Measurements from ENCODE around the gene EYA2. TPM values are rescaled to one million over a fixed set of nuclear protein-coding genes. Genes with fewer than 3 reads are reported as not detected.

Gene EYA2
- total RNA-seq, 4 donors from 2014 or later: 2.0 to 11.0 (median 5.6) TPM

DNA sequence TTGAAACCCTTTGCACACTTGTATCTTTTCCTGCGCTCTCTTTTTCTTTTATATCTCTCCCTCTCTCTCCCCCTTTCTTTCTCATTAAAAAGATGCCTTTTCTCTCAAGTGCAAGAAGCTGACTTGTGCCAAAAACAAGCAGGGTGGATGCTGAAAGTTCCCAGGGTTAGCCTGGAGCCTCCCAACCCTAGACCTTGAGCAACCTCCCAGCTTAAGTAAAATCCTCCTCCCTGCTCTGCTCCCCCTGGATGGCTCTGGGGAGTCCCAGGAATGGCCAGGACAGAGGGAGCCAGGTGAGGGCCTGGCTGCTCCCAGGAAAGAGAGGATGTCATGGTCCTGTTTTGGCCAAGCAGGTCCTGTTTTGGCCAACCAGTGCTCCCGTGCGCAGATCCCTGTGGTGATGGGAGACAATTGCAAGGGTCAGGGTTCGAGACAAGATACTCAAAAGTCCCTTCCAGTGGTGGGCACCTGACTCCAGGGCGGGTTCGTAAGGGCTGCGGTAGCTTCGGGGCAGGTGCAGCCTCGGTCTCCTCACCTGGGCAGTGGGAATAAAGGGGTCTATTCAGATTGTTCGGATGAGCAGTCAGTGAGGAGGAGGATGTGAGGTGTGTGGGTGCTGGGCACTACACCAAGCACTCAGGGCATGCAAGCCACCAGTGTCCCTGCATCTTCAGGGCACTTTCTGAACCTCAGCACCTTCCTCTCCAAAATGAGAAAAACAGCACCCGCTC, 49.4 kb downstream of the EYA2 start:
- no peak for DNase-seq
- no peaks in the 10 kb centered on the region for H3K27me3 ChIP-seq
- H3K4me1 ChIP-seq: no peaks in the 10 kb centered on the region
- intact Hi-C loops (cut with DNase I; ENCODE audit: low total_unique reads): no loop called here
- no peaks in the 10 kb centered on the region for H3K36me3 ChIP-seq
- H3K27ac ChIP-seq: no peak overlapping the region
- no peak overlapping the region for H3K4me3 ChIP-seq
- H3K9me3 ChIP-seq: no peaks in the 10 kb centered on the region
- TF ChIP-seq POLR2A (IDR thresholded peaks at IDR 0.05): no peak
- TF ChIP-seq CTCF (IDR thresholded peaks at IDR 0.05): no peak

GRCh38 chr20:46945465-46945864, 50.8 kb downstream of the EYA2 start:
- Histone ChIP-seq H3K36me3 (no peaks in the 10 kb centered on the region), H3K9me3 (no peaks in the 10 kb centered on the region), H3K27me3 (no peaks in the 10 kb centered on the region), H3K4me1 (no peaks in the 10 kb centered on the region), H3K4me3 (no peak overlapping the region), H3K27ac (no peak overlapping the region)
- intact Hi-C loops (cut with DNase I; ENCODE audit: low total_unique reads): no loop called here
- no peak for DNase-seq
- TF ChIP-seq CTCF (IDR thresholded peaks at IDR 0.05) (no peak), POLR2A (IDR thresholded peaks at IDR 0.05) (no peak)

DNA sequence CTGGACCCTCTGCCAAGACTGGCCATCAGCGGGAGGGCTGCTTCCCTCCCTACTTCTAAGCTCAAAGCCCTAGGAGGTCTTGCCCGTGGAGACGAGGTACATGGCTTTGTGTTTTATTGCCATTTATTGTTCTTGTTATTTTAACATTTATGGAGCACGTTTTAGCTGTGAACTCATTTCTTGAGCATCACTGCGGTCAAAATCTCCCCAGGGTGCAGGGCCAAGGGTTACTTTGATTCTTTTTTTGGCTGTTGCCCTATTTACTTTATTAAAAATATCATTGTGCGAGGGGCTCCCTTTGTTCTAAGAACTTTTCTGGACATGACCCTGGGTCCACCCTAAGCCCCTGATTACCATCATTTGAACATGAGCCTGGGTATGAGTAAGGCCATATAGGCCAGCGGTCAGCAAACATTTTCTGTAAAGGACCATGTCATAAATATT, 51.6 kb downstream of the EYA2 start:
- intact Hi-C loops (cut with DNase I; ENCODE audit: low total_unique reads): no loop called here
- DNase-seq: no peak
- H3K4me3 ChIP-seq: no peak overlapping the region
- H3K9me3 ChIP-seq: no peaks in the 10 kb centered on the region
- H3K4me1 ChIP-seq: no peaks in the 10 kb centered on the region
- H3K27me3 ChIP-seq: no peaks in the 10 kb centered on the region
- H3K36me3 ChIP-seq: no peaks in the 10 kb centered on the region
- no peak overlapping the region for H3K27ac ChIP-seq
- TF ChIP-seq POLR2A (IDR thresholded peaks at IDR 0.05): no peak
- no peak for TF ChIP-seq CTCF (IDR thresholded peaks at IDR 0.05)

GRCh38 chr20:46946796-46947195, 52.2 kb downstream of the EYA2 start:
- Histone ChIP-seq H3K9me3 (no peaks in the 10 kb centered on the region), H3K36me3 (no peaks in the 10 kb centered on the region), H3K27me3 (no peaks in the 10 kb centered on the region), H3K4me1 (no peaks in the 10 kb centered on the region), H3K4me3 (no peak overlapping the region), H3K27ac (no peak overlapping the region)
- no peak for DNase-seq
- intact Hi-C loops (cut with DNase I; ENCODE audit: low total_unique reads): no loop called here
- no peak for TF ChIP-seq CTCF (IDR thresholded peaks at IDR 0.05)
- TF ChIP-seq POLR2A (IDR thresholded peaks at IDR 0.05): no peak

- TF ChIP-seq POLR2A (IDR thresholded peaks at IDR 0.05) (no peak), CTCF (IDR thresholded peaks at IDR 0.05) (no peak)
- H3K4me3 ChIP-seq: no peak overlapping the region
- no peaks in the 10 kb centered on the region for H3K4me1 ChIP-seq
- DNase-seq: no peak
- no peaks in the 10 kb centered on the region for H3K36me3 ChIP-seq
- no peaks in the 10 kb centered on the region for H3K27me3 ChIP-seq
- intact Hi-C loops (cut with DNase I; ENCODE audit: low total_unique reads): no loop called here
- no peaks in the 10 kb centered on the region for H3K9me3 ChIP-seq
- no peak overlapping the region for H3K27ac ChIP-seq
Observed at GRCh38 chr20:46948081-46948480, 53.4 kb downstream of the EYA2 start.
